IPS-20b (cell line): ENCODE results near the gene CLEC2L.
"Not testable (repeated sequence)": the region's sequence is repeated elsewhere in the genome, so short reads cannot be mapped to it uniquely, and the experiment has no call there.

Source experiments
- H3K27ac ChIP-seq: one replicate; pipeline ENCODE4 v1.5.1; 2013; ENCODE audit warnings: low read length
- H3K27me3 ChIP-seq: 2 replicates; pipeline ENCODE4 v1.6.1; 2013; ENCODE audit warnings: mild to moderate bottlenecking, low read length, inconsistent platforms; ENCODE audit not compliant: insufficient read depth
- H3K36me3 ChIP-seq: 2 replicates; pipeline ENCODE4 v1.6.1; 2013; ENCODE audit warnings: low read depth, mild to moderate bottlenecking, inconsistent platforms, low read length, moderate library complexity; ENCODE audit not compliant: insufficient read depth
- H3K4me1 ChIP-seq: 2 replicates; pipeline ENCODE4 v1.6.1; 2013; ENCODE audit warnings: mild to moderate bottlenecking, control low read depth, inconsistent platforms, low read length, moderate library complexity; ENCODE audit not compliant: insufficient read depth
- H3K4me3 ChIP-seq: 2 replicates; pipeline ENCODE4 v1.5.1; 2013; ENCODE audit warnings: mild to moderate bottlenecking, low read length, inconsistent platforms
- H3K9ac ChIP-seq: 2 replicates; pipeline ENCODE4 v1.6.1; 2013; ENCODE audit warnings: low read depth, mild to moderate bottlenecking, inconsistent platforms, low read length, moderate library complexity
- H3K9me3 ChIP-seq: 2 replicates; pipeline ENCODE4 v1.6.1; 2013; ENCODE audit warnings: mild to moderate bottlenecking, low read depth, low read length, inconsistent platforms; ENCODE audit not compliant: insufficient read depth

The CLEC2L gene

DNA sequence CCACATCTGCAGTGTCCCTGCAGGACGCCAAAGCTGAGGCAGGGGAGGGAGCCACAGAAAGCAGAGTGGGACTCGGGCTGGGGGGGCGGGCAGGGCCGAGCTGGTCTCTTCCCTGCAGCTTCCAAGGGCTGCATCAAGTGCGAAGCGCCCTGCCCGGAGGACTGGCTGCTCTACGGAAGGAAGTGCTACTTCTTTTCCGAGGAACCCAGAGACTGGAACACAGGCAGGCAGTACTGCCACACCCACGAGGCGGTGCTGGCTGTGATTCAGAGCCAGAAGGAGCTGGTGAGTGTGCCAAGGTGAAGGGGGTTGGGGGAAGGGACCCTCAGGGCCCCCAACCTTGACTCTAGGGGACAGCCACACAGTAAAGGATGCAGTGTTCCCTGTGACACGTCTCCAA is 16.7 kb downstream of the CLEC2L start:
- no peak overlapping the region for H3K9ac ChIP-seq
- no peaks in the 10 kb centered on the region for H3K27me3 ChIP-seq

DNA sequence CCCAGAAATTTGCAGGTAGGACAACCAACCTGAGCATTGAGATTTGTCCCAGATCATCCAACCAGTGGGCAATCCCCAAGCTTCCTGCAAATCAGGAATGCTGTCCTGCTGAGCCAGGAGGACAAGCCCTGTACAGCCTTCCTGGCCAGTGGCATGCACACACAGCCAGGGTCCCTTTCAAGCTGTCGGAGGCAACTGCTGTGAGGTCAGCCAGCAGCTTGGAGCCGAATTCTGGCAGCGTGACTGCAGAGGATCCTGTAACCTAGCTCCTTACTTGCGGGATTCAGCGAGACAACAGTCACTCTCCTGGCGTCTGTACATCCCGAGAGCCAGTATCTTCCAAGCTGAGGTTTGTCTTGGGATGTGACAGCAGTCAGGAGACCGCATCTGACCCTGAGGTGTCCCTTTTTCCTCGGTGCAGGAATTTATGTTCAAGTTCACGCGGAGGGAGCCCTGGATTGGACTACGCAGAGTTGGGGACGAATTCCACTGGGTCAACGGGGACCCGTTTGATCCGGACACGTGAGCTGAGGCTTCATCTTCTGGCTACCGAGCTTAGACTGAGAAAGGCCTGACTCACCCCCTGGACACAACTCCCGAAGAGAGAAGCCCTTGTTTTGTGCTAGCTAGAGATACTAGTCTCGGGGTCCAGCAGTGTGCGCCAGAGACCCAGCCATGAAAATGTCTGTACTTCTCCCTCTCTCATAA is 18.3 kb downstream of the CLEC2L start:
- Histone ChIP-seq H3K36me3 (no peaks in the 10 kb centered on the region), H3K4me1 (peaks cover 2% of the 10 kb centered on the region; the same call in 1 of the 2 replicates), H3K27me3 (no peaks in the 10 kb centered on the region), H3K27ac (no peak overlapping the region), H3K4me3 (no peak overlapping the region), H3K9me3 (no peaks in the 10 kb centered on the region), H3K9ac (no peak overlapping the region)

More for the DNA sequence above, 16.7 kb downstream of the CLEC2L start:
- no peaks in the 10 kb centered on the region for H3K9me3 ChIP-seq
- H3K4me3 ChIP-seq = no peak overlapping the region
- no peaks in the 10 kb centered on the region for H3K36me3 ChIP-seq
- no peak overlapping the region for H3K27ac ChIP-seq
- peaks cover 2% of the 10 kb centered on the region; the same call in 1 of the 2 replicates for H3K4me1 ChIP-seq

DNA sequence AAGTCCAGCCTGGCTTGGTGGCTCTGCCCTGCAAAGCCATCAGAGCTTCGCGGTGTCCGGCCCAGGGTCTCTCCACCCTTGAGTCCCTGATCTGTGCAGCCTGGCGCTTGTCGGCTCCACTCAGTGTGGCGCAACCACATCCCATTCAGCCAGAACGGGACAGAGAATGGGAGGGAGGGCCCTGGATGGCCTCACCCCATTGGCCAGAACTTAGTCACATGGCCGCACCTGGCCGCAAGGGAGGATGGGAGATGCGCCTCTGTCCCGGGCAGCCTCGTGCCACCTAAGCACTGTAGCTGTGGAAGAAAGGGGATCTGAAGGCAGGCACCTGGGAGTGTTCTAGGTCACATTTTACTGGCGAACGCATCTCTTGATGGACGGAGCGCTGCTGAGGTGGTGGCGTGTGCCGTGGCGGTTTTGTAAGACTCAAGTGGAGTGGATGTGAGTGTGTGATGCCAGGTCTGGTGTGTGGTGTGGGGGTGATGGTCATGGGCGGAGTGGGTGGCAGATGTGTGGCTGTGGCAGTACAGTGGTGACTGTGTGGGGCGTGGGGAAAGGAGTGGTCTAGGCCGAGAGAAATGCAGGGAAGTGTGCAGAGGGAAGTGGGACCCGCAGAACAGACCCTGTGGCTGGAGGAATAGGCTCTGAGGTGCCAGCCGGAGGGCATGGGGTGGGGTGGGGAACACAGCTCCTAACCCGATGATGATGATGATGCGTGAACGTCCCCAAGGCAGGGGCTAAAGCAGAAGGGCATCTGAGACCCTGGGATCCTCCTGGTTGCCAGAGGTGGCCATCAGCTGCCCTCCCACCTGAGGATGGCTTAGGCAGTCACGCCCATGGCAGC is 19.0 kb downstream of the CLEC2L start:
- no peaks in the 10 kb centered on the region for H3K27me3 ChIP-seq
- H3K27ac ChIP-seq = no peak overlapping the region
- peaks cover 2% of the 10 kb centered on the region; the same call in 1 of the 2 replicates for H3K4me1 ChIP-seq
- H3K4me3 ChIP-seq = no peak overlapping the region
- no peaks in the 10 kb centered on the region for H3K9me3 ChIP-seq
- no peak overlapping the region for H3K9ac ChIP-seq
- H3K36me3 ChIP-seq = no peaks in the 10 kb centered on the region

DNA sequence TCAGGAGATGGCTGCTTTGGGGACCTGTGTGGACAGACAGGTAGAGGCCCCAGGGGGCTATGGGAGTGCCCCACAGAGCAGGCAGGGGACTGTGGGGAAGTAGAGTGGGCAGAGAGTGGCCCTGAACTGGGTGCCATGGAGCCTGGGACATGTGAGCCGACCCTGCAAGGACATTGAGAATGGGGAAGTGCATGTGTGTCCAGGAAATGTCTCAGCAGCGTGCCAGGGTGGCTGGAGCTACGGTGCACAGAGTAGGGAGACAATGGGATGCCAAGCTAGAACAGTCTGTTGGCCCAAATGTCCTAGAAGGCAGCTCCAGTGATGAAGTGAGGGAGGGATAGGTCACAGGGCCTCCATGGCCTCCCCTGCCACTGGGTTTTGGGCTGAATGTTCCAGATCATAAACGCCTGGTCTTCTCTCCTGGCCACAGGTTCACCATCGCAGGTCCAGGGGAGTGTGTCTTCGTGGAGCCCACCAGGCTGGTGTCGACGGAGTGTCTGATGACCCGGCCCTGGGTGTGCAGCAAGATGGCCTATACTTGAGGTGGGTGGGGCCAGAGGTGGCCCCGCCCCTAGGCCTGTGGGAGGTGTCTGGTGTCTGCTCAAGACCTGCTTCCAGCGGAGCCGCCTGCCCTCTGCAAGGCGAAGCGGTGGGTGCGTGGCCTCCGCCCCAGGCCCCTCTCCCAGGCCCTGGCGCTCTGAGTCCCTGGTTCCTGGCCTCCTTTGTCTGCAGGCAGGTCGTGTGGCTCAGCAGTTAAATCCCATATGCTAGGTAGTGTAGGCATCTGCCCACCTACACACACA is 20.5 kb downstream of the CLEC2L start:
- Histone ChIP-seq H3K9me3 (no peaks in the 10 kb centered on the region), H3K27ac (no peak overlapping the region), H3K36me3 (no peaks in the 10 kb centered on the region), H3K27me3 (no peaks in the 10 kb centered on the region), H3K9ac (no peak overlapping the region), H3K4me3 (no peak overlapping the region), H3K4me1 (peaks cover 2% of the 10 kb centered on the region; the same call in 1 of the 2 replicates)

DNA sequence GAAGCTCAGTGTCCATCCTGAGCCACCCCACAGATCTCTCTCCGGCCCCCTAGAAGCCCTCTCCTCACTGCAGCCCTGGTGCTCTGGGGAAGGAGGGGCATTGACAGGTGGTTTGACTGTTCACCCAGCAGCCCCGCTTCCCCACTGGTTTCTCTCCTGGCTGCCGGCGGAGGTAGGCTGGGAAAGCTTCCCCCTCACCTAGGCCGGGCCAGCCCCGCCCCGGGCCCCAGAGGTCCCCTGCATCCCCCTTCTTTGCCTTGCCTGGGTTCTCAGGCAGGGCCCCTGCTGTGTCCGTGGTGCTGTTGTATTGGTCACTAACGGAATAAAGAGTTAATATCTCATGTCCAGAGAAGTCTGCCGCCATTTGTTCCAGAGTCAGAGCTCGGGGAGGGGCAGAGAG is 21.2 kb downstream of the CLEC2L start:
- Histone ChIP-seq H3K36me3 (no peaks in the 10 kb centered on the region), H3K9me3 (no peaks in the 10 kb centered on the region), H3K27me3 (no peaks in the 10 kb centered on the region), H3K4me1 (peaks cover 2% of the 10 kb centered on the region; the same call in 1 of the 2 replicates), H3K27ac (no peak overlapping the region), H3K4me3 (no peak overlapping the region), H3K9ac (no peak overlapping the region)

DNA sequence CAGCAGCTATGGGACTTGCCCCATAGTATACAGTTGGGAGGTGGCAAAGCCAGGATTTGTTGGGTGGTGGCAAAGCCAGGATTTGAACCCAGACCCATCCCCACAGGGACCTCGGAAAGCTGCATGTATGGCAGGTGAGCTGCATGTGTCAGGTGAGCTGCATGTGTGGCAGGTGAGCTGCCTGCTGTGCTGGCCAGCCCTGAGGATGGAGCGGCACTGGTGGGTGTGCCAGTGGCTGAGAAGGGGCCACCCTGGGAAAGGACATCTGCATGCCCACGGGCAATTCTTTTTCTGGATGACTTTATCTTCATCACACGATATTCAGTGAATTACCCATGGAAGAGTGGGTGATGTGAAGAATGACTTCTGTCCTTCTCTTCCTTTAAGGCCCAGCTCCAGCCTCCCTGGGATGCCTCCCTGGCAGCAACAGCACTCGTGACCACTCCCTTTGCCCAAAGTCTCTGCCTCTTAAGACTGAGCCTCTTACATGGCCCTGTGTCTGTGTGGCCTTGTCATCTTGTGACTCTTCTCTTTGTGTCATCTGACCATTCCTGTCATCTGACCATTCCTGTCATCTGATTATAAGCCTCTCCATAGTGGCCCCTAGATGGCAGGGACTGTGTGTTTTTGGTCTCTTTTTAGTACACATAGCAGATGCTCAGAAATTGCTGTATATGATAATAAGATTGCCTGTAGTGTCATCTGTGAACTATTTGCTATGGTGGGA is 25.0 kb downstream of the CLEC2L start:
- Histone ChIP-seq H3K9ac (no peak overlapping the region), H3K36me3 (no peaks in the 10 kb centered on the region), H3K4me3 (no peak overlapping the region), H3K27me3 (no peaks in the 10 kb centered on the region), H3K9me3 (no peaks in the 10 kb centered on the region), H3K27ac (no peak overlapping the region), H3K4me1 (no peaks in the 10 kb centered on the region; the same call in 1 of the 2 replicates)

DNA sequence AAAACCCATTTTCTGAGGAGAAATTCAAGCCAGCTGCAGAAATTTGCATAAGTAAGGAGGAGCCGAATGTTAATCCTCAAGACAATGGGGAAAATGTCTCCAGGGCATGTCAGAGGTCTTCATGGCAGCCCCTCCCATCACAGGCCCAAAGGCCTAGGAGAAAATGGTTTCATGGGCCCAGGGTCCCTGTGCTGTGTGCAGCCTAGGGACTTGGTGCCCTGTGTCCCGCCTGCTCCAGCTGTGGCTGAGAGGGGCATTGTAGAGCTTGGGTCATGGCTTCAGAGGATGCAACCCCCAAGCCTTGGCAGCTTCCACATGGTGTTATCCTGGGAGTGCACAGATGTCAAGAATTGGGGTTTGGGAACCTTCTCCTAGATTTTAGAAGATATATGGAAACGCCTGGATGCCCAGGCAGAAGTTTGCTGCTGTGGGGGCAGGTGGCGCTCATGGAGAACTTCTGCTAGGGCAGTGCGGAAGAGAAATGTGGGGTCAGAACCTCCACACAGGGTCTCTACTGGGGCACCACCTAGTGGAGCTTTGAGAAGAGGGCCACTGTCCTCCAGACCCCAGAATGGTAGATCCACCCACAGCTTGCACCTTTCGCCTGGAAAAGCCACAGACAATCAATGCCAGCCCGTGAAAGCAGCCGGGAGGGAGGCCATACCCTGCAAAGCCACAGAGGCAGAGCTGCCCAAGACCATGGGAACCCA is 30.7 kb downstream of the CLEC2L start:
- not testable (repeated sequence) for H3K9me3 ChIP-seq, H3K27me3 ChIP-seq, H3K36me3 ChIP-seq, H3K27ac ChIP-seq, H3K4me1 ChIP-seq, H3K9ac ChIP-seq, H3K4me3 ChIP-seq

DNA sequence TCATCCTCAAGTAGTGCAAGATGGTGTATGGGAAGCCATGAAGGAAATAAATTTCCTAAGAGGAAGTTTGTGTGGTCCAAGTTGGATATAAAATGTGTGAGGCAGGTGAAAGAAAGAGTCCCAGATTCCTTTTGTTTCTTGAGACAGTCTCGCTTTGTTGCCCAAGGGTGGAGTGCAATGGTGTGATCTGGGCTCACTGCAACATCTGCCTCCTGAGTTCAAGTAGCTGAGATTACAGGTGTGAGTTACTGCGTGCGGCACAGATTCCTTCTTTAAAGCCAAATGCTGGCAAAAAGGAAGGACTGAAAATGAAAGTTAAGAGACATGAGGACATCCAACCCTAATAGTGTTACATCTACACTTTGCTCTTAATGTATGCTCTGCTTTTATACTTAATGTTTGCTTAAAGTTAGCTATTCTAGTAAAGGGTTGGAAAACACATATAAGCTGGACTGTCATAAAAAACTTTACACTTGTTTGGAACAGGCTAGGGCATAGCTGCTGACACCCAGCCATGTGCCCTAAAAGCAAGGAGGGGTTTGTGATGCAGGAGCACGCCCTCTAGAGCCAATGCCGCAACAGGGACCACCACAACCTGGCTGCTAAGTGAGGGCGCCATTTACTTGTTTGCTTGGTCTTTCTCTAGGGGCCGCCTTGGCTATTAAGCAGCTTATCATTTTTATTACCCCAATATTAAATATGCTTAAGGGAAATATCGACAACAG is 34.5 kb downstream of the CLEC2L start:
- Histone ChIP-seq H3K36me3 (no peaks in the 10 kb centered on the region), H3K27ac (no peak overlapping the region), H3K9ac (no peak overlapping the region), H3K9me3 (no peaks in the 10 kb centered on the region), H3K27me3 (no peaks in the 10 kb centered on the region), H3K4me1 (peaks cover 2% of the 10 kb centered on the region; the same call in 1 of the 2 replicates), H3K4me3 (no peak overlapping the region)

DNA sequence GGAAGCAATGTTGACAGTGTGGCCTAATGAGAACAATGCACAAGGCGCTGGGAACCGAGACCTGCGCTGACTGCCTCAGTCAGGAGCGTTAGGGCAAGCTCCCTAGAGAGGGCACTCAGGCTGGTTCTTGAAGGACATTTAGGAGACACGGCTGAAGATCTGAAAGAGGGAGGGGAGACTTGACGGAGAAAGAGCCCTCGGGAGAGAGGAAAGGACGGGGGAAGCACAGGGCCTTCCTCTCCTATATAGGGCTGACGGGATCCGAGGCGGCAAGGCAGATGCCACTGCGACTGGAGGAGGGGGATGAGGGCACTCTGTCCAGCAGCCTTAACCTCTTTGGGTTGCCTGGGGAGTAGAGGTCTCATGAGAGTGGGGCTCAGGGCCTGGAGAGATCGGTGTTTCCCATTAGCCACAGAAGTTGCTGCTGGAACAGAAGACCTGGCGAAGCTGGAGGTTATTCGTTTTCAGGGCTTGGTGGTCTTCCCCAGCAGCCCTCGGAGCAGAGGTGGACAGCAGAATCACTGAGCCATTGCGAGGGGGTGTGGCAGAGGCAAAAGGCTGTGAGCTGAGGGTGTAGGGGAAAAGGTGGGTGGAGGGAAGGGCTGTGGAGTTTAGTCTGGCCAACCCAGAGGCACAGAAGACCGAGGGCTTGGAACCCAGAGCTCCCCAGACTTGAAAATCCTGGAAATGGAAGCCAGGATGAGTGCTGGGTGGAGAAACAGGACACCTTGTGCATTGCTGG is 36.0 kb downstream of the CLEC2L start:
- no peak overlapping the region for H3K27ac ChIP-seq
- no peaks in the 10 kb centered on the region for H3K9me3 ChIP-seq
- no peak overlapping the region for H3K4me3 ChIP-seq
- H3K4me1 ChIP-seq = no peaks in the 10 kb centered on the region; the same call in 1 of the 2 replicates
- no peaks in the 10 kb centered on the region for H3K27me3 ChIP-seq
- H3K36me3 ChIP-seq = no peaks in the 10 kb centered on the region
- H3K9ac ChIP-seq = no peak overlapping the region

DNA sequence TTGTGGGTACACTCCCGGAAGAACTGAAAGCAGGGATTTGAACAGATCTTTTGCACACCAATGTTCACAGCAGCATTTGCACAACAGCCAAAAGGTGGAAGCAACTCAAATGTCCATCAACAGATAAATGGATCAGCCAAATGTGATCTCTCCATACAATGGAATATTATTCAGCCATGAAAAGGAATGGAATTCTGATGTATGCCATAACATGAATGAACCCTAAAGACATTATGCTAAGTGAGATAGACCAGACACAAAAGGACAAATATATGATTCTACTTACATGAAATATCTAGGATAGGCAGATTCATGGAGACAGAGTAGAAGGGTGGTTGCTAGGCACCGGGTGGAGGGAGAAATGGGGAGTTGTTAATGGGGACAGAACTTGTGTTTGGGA is 36.7 kb downstream of the CLEC2L start:
- H3K4me1 ChIP-seq = no peaks in the 10 kb centered on the region; the same call in 1 of the 2 replicates
- H3K9me3 ChIP-seq = no peaks in the 10 kb centered on the region
- H3K4me3 ChIP-seq = no peak overlapping the region
- no peaks in the 10 kb centered on the region for H3K36me3 ChIP-seq
- H3K9ac ChIP-seq = no peak overlapping the region
- H3K27ac ChIP-seq = no peak overlapping the region
- H3K27me3 ChIP-seq = no peaks in the 10 kb centered on the region
